Measurements from ENCODE around the gene ATP2A3.

ATP2A3 gene

DNA sequence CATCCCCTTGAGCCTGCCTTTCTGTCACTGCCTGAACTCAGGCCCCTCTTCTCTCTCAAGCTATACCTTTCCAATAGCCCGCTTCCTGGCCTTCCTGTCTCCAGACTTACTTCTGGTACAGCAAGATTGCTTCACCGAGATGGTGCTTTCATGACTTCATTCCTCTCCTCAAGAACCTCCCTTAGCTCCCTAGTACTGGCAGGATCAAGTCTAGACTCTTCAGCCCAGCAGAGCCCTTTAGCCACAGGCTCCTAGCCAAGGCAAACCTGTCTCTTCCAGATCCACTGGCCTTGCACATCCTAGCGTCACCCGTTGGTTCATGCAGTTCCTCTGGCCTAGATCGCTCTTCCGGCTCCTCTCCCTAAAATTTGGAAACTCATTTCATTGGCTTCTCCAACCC is 6.4 kb upstream of the ATP2A3 start:
- no peak for DNase-seq

DNA sequence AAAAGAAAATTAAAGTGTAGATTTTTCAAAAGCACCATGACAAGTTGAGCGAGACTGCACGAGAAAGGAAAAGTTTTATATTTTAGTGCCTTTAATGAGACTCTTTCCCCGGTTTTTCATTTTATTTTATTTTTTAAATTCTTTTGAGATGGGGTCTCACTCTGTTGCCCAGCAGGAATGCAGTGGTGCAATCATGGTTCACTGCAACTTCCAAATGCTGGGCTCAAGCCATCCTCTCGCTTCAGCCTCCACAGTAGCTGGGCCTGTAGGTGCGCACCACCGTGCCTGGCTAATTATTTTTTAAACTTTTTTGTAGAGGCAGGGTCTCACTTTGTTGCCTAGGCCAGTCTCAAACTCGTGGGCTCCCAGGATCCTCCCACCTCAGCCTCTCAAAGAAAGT is 5.7 kb upstream of the ATP2A3 start:
- no peak for DNase-seq

DNA sequence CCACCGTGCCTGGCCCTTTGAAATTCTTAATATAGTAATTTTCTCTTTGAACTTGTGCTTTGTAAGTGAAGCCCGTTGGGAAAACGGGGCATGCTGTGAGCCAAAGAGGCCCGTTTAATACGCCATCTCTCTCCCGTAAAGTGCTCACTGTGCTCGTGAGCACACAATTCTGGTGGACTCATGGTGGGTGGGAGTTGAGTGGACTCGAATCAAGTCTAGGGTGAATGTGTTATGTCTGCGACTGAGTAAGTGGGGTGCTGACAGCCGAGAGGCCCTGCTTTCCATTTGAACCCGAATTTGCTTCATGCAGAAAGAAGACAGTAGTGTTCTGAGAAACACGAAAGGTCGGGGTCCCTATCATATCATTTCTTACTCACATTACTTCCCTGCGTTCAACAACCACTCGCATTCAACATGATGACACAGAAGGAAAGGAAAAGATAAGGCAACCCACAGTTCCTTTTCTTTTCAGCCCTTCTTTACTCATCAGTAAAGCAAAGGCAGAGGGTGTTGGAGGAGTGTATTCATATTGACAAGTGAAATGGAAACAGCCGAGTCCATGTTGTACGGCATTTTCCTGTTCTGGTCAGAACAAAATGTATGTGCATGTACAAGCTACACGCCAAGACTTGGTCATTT is 4.8 kb upstream of the ATP2A3 start:
- DNase-seq: no peak

DNA sequence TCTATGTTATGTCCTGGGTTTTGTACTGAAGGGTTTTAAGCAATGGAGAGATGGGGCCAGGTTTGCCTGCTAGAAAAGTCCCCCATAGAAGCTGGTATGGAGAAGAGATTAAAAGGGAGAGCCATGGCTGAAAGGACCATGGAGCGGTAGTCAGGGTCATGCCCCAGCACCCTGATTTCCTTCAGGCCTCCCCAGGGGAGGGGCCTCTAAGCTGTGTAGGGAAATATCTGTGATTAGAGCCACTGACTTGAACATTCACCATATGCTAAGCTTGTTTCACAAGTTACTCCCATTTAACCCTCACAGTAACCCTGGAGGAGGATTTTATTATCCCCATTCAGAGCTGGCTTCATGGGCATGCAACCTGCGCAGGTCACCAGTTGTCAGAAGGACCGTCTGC is 3.8 kb upstream of the ATP2A3 start:
- no peak for DNase-seq

DNA sequence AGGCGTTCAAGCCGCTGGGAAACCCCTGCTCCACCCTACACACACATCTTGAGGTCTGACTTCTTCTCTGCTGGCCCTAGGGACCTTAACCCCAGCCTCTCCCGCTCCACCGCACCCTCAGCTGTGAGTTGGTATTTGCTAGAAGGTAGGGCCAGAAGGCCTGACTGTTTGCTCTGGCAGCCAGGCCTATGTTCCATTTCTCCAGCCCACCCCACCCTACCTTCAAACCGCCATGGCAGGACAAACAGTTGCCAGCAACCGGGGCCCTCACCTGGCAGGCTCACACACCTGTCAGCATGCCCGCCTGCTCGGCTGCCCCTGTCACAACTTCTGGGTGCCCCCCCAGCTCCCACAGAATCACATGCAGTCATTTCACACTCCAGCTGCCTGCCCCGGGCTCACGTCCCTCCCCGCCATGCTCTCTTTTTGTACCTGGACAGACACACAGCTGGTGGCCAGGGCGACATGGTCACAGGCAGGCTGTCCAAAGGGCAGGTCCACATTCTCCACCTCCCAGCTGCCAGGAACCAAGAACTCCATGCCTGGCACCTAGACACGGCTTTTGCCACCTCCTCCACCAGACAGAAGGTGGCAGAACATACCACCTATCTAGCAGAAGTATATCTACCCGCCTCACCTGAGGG is 2.6 kb upstream of the ATP2A3 start:
- DNase-seq: no peak

DNA sequence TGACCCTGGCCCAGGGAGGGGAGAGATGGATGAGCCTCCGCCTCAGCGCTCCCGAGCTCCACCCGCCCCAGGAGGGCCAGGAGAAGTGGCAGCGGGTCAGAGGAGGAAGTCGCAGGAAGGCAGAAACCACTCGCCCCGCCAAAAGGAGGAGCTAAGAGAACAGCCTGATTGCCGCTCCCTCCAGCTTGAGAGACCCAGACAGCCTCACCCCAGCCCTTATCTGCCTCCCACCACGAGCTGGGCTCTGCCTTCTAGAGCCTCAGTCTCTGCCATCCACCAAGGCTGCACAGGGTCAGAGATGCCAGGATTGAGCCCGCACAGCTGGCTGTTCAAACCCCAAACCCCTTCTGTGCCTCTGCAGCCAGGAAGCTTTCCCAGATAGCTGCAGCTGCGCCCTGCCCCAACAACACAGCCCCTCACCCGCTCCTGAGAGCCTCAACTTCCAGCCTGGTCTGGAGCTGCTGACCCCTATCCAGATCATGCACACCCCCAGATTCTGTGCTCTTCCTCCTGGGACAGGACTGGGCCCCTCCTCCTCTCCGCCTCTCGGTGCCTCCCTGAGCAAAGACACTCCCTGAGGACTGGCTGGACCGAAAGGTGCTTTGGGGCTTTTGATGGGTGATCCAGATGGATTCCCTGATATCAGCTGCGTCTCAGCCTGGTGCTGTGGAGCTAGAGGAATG is 1.0 kb upstream of the ATP2A3 start:
- DNase-seq: peak; percentile 25

DNA sequence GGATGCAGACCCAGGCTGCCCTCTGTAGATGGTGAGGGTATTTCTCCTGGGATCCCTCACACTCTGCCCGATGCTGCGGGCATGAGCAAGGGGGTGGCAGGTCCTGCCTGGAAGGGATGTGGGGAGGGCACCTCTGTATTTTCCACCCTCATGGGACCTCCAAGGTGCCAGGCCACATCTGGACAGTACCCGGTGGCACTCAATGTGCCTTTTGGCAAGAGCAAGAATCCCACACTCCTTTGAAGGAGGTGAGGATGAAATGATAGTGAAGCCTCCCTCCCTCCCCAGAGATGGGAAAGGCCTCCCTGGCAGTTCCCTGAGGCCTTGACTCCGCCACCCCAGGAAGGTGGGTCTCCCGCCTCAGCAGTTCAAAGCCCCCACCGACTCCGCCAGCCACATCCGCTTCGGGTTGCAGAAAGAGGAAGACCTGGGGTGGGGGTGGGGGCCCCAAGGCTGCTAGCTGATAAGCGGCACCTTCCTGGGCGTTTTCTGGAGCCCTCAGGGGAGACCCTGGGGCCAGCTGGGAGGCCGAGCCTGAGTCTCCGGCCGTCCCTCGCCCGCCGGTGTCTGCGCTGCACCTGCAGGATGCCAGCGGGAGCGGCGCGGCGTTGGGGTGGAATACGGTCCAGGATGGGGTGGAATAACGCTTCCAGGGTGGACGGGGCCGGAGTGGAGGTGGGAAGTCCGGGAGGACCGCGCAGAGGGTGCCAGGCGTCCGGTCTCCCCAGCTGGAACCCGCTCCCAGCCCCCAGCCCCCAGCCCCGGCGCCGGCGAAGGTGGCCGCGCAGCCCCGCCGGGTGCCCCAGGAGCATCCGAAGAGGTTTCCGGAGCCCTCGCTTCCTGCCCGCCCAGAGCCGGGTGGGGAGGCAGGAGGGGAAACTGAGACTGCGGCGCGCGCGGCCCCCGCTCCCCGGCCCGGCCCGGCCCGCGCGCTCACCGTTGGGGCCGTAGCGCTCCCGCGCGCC is 718 bp downstream of the ATP2A3 start:
- no peak for DNase-seq

DNA sequence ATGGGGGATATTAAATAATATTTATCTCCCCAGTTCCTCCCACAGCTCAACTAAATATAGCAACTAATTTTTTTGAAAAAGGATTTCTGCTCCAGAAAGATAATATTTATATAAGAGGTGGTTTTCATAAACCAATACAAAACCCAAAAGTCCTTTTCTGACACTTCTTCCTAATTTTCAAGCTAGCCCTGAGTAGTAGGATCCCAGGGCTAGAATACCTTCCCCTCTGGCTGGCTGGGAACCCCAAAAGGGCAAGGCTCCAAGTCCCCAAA is 1.3 kb downstream of the ATP2A3 start:
- DNase-seq: no peak

DNA sequence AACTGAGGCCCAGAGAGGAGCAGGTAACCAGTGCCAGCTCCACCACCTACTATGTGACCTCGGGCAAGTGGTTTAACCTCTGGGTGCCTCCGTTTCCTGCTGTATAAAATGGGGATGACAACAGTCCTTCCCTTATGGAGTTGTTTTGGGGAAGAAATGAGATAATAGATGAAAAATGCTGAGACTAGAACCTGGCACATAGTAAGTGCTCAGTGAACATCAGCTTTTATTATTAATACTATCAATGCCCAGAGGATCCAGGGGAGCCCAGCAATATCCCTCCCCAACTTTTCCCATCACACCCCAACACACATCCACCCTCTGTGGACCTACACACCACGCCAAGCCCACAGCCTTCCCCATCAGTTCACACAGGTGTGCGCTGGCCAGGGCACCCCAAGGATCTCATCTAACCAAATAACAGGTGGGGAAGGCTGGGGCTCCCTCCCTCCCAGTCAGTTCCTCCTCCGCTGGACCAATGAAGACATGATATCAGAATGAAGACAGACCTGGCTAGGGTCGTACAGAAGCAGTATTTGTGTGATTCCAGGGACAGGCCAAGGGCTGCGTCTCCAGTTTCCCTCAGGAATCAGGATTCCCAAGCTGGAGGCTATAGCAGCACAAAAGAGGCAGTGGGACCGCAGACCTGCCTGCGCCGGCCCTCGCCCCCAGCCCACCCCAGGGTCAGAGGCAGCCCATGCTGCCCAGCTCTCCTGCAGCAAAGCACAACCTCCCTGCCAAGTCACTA is 1.8 kb downstream of the ATP2A3 start:
- DNase-seq: no peak

DNA sequence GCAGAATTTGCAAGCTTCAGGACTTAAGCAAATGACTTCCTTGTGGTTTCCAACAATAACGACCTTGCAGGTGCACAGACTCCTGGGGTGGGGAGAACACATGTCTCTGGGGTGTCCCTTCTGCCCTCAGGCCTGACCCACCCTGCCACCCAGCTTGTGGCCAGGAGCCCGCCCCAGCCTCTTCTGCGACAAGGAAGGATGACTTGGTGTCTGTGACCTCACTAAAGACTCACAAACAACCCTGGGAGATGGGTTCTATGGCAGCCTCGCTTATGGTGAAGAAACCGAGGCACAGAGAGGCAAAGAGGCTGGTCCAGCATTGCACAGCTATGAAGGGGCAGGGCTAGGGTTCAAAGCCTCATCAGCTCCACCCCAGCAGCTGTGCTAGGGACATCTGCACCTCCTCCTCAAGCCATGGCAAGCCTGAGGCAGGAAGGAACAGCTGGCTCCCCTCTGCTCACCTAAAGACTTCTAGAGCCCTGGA is 2.6 kb downstream of the ATP2A3 start:
- DNase-seq: no peak

DNA sequence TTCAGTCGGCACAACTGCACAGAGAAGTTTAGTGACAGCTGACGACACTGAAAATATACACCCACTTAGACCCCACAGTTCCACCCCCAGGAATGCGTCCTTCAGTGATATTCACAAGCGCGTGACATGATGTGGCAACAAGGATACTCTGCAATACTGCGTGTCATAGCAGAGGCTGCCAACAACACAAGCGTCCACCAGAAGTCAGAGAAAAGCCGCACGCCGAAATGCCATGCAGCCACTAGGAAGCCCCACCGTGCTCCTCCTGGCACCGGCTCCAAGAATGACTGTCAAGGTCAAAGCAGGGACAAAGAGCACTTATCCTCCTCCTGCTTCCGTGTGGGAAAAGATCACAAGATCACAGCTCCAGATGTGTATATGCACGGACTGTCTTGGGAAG is 3.5 kb downstream of the ATP2A3 start:
- DNase-seq: no peak

DNA sequence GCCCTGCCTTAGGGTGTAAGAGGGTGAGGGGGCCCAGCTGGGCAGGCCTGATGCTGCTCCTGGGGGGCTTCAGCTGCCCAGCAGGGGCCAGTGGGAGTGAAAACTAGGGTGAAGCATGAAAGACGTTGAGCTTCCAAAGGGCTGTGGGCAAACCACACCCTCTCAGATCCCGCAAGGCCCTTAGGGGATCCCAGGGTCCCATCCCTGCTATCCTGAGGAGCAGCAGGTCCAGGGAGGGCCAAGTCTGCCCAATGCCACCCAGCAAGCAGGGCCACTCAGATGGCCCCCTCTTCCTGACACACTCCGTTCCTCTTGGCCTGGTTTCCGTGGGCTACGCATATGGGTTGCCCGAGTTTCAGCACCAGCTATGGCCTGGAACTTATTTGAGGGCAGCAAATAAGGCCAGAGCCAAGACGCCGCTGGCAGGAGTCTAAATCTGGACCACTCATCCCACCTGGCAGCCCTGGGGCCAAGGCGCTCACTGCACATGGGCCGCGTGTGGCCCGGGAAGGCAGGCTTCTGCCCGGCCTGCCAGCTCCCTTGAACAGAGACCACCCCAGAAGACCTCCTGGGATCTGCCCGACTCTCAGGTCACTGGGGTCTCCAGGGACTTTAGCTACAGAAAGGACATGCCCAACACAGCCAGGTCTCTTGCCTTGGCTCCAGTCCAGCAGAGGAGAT is 4.2 kb downstream of the ATP2A3 start:
- no peak for DNase-seq

DNA sequence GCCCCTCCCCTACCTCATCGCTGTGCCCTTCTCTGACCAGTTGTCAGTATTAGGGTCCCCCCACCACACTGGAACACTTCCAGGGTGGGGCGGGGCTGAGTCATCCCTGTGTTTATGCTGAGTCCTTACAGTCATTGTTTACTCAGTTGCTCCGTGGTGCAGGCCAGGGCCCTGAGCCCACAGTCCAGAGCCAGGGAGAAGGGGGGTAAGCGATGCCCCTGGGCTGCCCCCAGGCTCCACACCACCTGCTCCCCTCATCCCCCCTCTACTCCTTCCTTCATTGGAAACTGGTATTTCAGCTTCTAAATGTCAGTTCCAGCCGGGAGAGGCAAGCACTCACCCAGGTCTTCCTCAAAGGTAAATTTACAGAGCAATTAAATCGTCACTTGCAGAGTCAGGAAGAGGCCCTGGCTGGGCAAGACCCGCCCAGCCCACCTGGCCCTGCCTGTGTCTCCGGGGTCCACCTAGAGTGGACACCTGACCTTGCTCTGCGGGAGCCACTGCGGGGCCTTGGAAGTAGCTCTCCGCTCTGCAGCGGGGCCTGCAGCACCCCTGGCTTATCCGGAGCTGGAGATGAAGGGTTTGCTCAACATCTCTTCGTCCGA is 4.8 kb downstream of the ATP2A3 start:
- DNase-seq: peak; percentile 13

DNA sequence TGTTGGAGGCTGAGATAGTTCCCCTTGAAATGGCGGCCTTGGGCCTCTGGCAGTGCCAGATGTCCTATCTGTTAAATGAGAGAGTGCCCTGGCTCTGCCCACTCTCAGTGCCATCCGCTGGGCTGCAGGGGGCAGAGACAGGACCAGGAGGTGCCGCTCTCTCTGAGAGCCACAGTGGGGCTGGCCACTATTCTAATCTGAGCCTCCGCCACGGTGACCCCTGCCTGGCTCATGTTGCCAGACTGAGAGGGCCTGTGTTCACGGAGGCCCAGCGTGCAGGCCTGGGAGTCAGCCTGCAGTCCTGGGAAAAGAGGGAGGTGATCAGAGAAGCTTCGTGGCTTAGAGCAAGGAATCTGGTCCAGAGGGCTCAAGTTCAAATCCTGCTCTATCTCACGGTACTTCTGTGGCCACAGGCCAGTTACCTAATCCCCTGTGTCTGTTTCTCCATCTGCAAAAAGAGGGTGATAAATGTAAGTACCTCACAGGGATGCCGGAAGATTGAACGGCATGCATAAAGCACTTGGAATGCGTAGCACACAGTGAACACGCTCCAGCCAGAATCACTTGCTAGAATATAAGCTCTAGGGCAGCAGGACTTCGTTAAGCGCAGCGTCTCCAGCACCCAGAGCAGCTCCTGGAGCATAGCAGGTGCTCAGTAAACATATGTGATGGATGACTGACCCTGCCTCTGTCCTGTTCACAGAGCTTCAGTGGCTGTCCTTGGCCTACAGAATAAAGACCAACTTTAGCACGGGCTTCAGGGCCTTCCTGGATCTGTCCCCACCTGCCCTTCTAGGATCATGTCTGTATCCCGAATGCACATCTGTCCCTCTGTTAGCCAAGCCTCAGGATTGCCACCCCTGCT is 6.3 kb downstream of the ATP2A3 start:
- no peak for DNase-seq

DNA sequence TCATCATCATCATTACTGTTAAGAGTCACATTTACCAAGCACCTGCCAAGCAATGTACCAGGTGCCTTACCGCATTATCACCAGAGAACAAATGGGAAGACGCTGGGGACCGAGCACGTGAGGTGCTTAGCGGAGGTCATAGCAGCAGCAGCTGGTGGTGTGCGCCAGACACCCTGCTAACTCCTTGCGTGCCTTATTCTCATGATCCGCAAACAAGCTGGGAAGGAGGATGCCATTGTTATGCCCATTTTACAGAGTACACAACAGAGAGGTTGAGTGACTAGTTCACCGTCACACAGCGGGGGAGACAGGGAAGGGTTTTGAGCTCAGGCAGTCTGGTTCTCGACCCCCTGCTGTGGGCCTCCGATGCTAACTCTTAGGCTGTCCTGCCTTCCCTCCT is 7.3 kb downstream of the ATP2A3 start:
- no peak for DNase-seq

DNA sequence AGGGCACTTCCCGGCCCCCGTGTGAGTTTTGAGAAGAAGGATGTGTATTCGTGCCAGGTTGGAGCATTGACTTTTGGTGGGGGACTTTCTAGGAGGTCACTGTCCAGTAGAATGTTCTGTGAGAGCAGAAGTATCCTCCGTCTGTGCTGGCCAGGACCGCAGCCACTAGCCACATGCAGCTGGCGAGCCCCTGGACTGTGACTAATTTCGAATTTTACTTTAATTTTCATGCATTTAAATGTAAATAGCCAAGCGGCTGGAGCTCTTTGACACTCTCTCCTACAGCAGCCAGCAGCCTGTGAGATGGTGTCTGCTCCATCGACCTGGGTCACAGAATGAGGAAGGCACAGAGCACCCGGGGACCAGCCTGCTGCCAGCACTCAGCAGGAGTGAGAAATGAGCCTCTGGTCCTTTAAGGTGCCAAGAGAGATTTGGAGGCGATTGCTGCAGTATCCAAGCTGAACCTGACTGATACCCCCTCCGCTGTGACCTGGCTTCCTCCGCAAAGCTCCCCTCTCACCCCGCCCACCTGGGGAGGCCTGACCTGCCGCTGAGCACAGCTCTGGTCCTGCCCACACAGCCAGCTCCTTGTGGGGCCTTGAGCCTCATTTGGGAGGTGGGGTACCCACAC is 7.8 kb downstream of the ATP2A3 start:
- DNase-seq: no peak

DNA sequence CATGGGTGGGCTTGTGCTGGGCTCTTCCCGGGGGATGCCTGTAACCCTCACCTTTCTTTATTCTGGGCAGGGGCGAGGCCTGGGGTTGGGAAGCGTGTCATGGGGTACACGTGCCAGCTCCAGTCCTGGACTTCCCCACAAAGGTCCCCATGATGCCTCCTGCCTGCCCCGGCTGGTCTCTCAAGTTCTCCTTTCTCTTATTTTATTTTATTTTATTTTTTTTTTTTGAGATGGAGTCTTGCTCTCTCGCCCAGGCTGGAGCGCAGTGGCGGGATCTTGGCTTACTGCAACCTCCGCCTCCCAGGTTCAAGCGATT is 8.6 kb downstream of the ATP2A3 start:
- no peak for DNase-seq

DNA sequence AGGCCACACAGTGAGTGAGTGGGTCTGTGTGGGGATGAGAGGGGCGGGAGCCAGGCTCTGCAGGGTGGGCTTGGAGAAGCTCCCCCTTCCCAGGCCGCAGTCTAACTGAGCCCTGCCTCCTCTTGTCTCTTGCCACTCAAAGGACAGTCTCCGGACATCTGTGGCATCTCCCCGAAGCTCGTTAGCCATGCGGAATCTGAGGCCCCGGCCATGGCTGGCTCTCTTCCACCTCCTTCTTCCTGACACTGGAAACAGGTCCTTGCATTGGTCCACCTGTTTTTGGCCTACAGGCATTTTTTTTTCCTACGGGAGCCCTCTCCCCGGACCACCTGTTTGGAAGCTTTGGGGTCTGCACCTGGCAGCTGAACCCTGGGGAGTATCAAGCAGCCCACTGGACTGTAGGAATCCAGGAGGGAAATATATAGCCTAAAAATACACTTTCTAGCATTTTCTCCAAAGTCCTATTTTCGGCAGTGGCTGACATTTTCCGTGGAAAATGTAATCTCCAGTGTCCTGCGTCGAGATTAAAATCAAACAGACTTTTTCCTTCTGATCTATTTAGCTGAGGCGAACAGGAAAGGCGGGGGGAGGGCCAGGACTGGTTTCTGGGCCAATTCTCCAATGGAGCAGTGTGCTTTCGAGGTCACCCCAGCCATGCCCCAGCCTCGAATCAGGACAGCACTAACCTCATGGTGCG is 9.1 kb downstream of the ATP2A3 start:
- no peak for DNase-seq

DNA sequence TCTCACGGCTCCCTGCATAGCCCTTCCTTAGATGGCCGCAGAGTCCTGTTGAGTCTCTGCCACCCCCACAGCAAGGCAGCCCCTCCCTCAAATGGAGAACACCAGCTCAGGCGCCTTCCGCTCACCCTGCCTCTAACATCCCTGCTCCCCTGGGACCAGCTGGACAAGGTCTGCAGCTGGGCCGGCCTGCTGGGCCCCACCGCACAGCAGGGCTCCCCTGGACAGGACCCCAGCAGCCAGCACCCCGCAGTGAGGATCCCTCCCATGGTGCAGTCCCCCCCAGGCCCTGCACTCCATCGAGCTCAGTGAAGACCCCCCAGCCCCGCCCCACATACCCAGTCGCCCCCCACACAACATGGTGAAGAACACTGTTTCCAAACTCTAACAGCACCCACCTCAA is 10.2 kb downstream of the ATP2A3 start:
- no peak for DNase-seq

DNA sequence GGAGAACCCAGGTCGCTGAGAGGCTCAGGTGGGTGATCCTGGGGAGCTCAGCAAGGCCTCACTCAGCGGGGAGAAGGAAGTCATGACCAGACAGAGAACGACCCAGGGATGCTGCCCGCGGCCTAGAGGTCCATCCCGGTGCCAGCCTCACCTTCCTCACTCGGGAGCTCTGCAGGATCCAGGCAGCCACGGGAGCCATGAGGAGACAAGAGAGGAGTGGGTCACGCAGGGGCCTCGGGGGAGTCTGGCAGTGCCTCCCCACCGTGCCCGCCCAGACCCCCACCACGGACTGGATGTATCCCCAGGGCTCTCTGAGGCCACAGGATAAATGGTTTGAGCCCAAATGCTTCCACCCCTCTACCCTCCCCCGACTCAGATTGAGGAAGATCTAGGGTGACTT is 10.7 kb downstream of the ATP2A3 start:
- DNase-seq: no peak

Data from fibroblast of upper back skin (primary cell).